ENCODE measurements around the gene CENPB. TPM values are rescaled to one million over a fixed set of nuclear protein-coding genes. Genes with fewer than 3 reads are reported as not detected.

The CENPB gene
- total RNA-seq, 1 experiment from 2014 or later: 108 TPM

GRCh38 chr20:3764659-3765058, 21.9 kb downstream of the CENPB start:
- BruUV-seq (replicated peaks): no TSS peak
- Histone ChIP-seq H3K36me3 (ENCODE audit: insufficient read depth, low read length, poor library complexity, severe bottlenecking) (no peaks in the 10 kb centered on the region), H3K27me3 (replicated peaks; ENCODE audit: insufficient read depth, low read depth, low read length, poor library complexity) (no peaks in the 10 kb centered on the region), H3K4me3 (ENCODE audit: low read depth, low read length, poor library complexity, severe bottlenecking) (no peak overlapping the region), H3K4me1 (ENCODE audit: insufficient read depth, low read length, poor library complexity, severe bottlenecking) (peaks cover 18% of the 10 kb centered on the region), H3K27ac (ENCODE audit: low read depth, low read length, poor library complexity, severe bottlenecking) (no peak overlapping the region), H3K9me3 (ENCODE audit: low read depth, low read length, poor library complexity, severe bottlenecking) (no peaks in the 10 kb centered on the region)
- CTCF ChIA-PET: no interaction called here
- no peak for DNase-seq (ENCODE audit: low spot score)
- intact Hi-C loops (cut with micrococcal nuclease; ENCODE audit: unreplicated experiment): loop anchor here (5.0 kb wide), 1 partner anchor 47 kb away; no protein-coding TSS in a partner anchor
- TF ChIP-seq, protein P1, sequence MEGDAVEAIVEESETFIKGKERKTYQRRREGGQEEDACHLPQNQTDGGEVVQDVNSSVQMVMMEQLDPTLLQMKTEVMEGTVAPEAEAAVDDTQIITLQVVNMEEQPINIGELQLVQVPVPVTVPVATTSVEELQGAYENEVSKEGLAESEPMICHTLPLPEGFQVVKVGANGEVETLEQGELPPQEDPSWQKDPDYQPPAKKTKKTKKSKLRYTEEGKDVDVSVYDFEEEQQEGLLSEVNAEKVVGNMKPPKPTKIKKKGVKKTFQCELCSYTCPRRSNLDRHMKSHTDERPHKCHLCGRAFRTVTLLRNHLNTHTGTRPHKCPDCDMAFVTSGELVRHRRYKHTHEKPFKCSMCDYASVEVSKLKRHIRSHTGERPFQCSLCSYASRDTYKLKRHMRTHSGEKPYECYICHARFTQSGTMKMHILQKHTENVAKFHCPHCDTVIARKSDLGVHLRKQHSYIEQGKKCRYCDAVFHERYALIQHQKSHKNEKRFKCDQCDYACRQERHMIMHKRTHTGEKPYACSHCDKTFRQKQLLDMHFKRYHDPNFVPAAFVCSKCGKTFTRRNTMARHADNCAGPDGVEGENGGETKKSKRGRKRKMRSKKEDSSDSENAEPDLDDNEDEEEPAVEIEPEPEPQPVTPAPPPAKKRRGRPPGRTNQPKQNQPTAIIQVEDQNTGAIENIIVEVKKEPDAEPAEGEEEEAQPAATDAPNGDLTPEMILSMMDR (conservative IDR thresholded peaks at IDR 0.05; ENCODE audit: low read depth, low read length): no peak
- no peak for TF ChIP-seq EZH2 (IDR thresholded peaks at IDR 0.05; ENCODE audit: borderline replicate concordance, low read depth, low read length, poor library complexity, severe bottlenecking)
- POLR2A ChIA-PET (ENCODE audit: low non-redundant PET): no interaction called here

DNA sequence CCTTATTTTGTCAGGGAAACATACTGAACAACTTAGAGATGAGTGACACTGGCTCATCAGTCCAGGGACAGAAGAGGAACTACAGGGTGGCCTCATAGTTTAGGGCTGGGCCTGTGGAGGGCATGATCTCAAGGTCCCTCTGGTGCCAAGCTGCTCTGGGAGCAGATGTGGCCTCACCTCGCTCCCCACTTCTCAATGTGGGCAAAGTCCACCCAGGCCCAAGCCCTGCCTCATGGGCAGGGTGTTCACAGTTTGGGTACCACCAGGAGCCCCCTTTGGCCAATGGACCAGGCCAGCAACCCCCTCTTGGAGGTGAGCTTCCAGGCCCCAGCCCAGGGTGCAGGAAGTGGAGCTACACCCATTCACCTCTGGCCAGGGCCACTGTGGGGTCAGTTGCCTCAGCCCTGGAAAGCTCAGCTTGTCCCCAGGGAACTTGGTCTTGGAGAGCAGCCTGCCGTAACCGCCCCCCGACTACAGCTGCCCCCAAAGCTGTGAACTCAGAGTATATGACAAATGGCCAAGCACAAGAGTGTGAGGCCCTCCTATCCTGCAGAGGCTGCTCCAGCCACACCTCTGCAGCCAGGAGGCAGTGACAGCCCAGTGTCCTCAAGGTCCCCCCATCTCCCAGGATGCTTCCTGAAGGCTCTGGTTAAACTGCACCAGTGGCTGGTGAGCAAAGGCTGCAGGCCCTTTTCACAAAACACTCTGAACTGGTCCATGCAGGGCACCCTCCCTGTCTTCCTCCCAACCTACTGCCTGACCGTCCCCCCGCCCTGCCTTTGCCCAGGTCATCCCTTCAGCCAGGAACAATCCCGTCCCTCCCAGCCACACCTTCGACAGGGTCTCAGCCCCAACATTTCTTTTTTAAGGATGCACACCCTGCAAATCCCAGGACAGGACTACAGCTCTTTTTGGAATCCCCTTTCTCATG, 22.6 kb downstream of the CENPB start:
- ChIA-PET CTCF (no interaction called here), POLR2A (ENCODE audit: low non-redundant PET) (no interaction called here)
- intact Hi-C loops (cut with micrococcal nuclease; ENCODE audit: unreplicated experiment): no loop called here
- H3K27me3 ChIP-seq (replicated peaks; ENCODE audit: insufficient read depth, low read depth, low read length, poor library complexity): no peaks in the 10 kb centered on the region
- no peak overlapping the region for H3K4me3 ChIP-seq (ENCODE audit: low read depth, low read length, poor library complexity, severe bottlenecking)
- H3K9me3 ChIP-seq (ENCODE audit: low read depth, low read length, poor library complexity, severe bottlenecking): no peaks in the 10 kb centered on the region
- H3K27ac ChIP-seq (ENCODE audit: low read depth, low read length, poor library complexity, severe bottlenecking): no peak overlapping the region
- peaks cover 17% of the 10 kb centered on the region for H3K4me1 ChIP-seq (ENCODE audit: insufficient read depth, low read length, poor library complexity, severe bottlenecking)
- no peak for DNase-seq (ENCODE audit: low spot score)
- TF ChIP-seq, protein P1 (conservative IDR thresholded peaks at IDR 0.05; ENCODE audit: low read depth, low read length): no peak
- TF ChIP-seq EZH2 (IDR thresholded peaks at IDR 0.05; ENCODE audit: borderline replicate concordance, low read depth, low read length, poor library complexity, severe bottlenecking): no peak
- no TSS peak for BruUV-seq (replicated peaks)
- no peaks in the 10 kb centered on the region for H3K36me3 ChIP-seq (ENCODE audit: insufficient read depth, low read length, poor library complexity, severe bottlenecking)

DNA sequence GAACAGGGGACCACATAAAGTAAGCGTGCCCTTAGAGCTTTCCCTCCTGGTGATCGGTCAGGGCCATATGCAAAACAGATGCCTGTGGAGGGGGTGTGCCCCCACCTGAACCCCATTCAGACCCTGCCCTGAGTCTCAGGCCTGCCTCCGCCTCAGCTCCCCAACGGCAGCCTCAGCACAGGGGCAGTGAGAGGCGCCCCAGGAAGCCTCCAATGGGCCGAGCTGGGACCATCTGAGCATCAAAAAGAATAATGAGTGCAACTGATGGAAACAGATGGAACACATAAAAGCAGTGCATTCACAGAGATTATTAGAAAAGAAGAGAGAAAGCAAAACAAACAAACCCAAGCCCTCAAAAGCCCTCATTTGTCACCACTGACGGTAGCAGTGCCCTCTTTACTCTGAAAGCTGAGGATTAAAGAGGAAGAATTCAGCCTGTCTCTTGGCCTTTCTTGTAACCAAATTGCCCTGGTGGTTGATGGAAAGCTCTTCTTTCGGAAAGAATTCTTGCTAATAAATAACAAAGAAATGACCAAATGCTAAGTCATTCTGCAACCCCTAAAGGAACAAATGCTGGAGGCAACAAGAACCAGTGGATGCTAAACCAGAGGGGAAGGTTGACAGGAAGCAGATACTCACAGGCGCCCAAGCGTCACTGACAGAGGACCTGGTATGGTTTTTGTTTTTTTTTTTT, 25.7 kb downstream of the CENPB start:
- no peaks in the 10 kb centered on the region for H3K27me3 ChIP-seq (replicated peaks; ENCODE audit: insufficient read depth, low read depth, low read length, poor library complexity)
- BruUV-seq (replicated peaks): no TSS peak
- no peak overlapping the region for H3K27ac ChIP-seq (ENCODE audit: low read depth, low read length, poor library complexity, severe bottlenecking)
- ChIA-PET POLR2A (ENCODE audit: low non-redundant PET) (no interaction called here), CTCF (interaction anchor here (0.6 kb wide), 1 partner anchor 82 kb away, joined by 7 read pairs; no protein-coding TSS in a partner anchor)
- no peak overlapping the region for H3K4me3 ChIP-seq (ENCODE audit: low read depth, low read length, poor library complexity, severe bottlenecking)
- no peak for DNase-seq (ENCODE audit: low spot score)
- intact Hi-C loops (cut with micrococcal nuclease; ENCODE audit: unreplicated experiment): no loop called here
- H3K9me3 ChIP-seq (ENCODE audit: low read depth, low read length, poor library complexity, severe bottlenecking): no peaks in the 10 kb centered on the region
- H3K36me3 ChIP-seq (ENCODE audit: insufficient read depth, low read length, poor library complexity, severe bottlenecking): peaks cover 9% of the 10 kb centered on the region
- H3K4me1 ChIP-seq (ENCODE audit: insufficient read depth, low read length, poor library complexity, severe bottlenecking): no peaks in the 10 kb centered on the region
- TF ChIP-seq, protein P1 (conservative IDR thresholded peaks at IDR 0.05; ENCODE audit: low read depth, low read length): no peak
- TF ChIP-seq EZH2 (IDR thresholded peaks at IDR 0.05; ENCODE audit: borderline replicate concordance, low read depth, low read length, poor library complexity, severe bottlenecking): no peak
